ENCODE measurements around the gene DGKD.

DGKD gene

GRCh38 chr2:233519787-233520611 lies 165.7 kb downstream of the DGKD start:
- no peak for DNase-seq

Data from fibroblast of skin of abdomen (primary cell).